ENCODE results near the gene ISG20L2. TPM values are rescaled to one million over a fixed set of nuclear protein-coding genes. Genes with fewer than 3 reads are reported as not detected.
A peak's percentile ranks its signal among the peaks of the same experiment; 100 is the strongest.

The ISG20L2 gene
- polyA plus RNA-seq, 1 of the 3 experiments (the other 2 are of a cell fraction) = 31.6 TPM

GRCh38 chr1:156692441-156692924 is 36.1 kb downstream of the ISG20L2 start:
- H3K4me2 ChIP-seq = peak overlapping the region; percentile 41; the same call in 1 of the 2 replicates
- peak; percentile 88 for TF ChIP-seq GATA2 (CRISPR knock-in tag; IDR thresholded peaks at IDR 0.05)
- TF ChIP-seq FOSL2 (IDR thresholded peaks at IDR 0.05; ENCODE audit: borderline replicate concordance, low read depth) = no peak
- TF ChIP-seq FOXJ3 (CRISPR knock-in tag; IDR thresholded peaks at IDR 0.05) = peak; percentile 35; the same call in 1 of the 2 replicates
- no peak for TF ChIP-seq CTCF (IDR thresholded peaks at IDR 0.05)
- peak in 1 of 2 experiments; percentile 73; a peak in 2 of 4 replicates for TF ChIP-seq EP300 (IDR thresholded peaks at IDR 0.05; ENCODE audit: borderline replicate concordance in 1 of 2, low read depth in 1 of 2, low read length in 1 of 2)
- TF ChIP-seq RXRA (IDR thresholded peaks at IDR 0.05; ENCODE audit: borderline replicate concordance, low read depth) = no peak
- no peak for TF ChIP-seq JUND (IDR thresholded peaks at IDR 0.05)
- TF ChIP-seq RCOR1 (IDR thresholded peaks at IDR 0.05; ENCODE audit: low read length) = peak; percentile 39; the same call in 1 of the 2 replicates
- no peak for TF ChIP-seq ELF1 (IDR thresholded peaks at IDR 0.05)
- TF ChIP-seq CHD2 (IDR thresholded peaks at IDR 0.05; ENCODE audit: low read length, partially characterized antibody) = peak; percentile 35
- TF ChIP-seq TAF1 (IDR thresholded peaks at IDR 0.05; ENCODE audit: borderline replicate concordance, low read depth, low read length) = no peak
- WGBS (ENCODE audit: low lambda C conversion rate) = 35% methylated on average over 10 of the region's 13 CpGs
- H3K9me2 ChIP-seq = no peaks in the 10 kb centered on the region
- H3K4me1 ChIP-seq (ENCODE audit: control insufficient read depth in 1 of 2, insufficient read depth in 2 of 2, low read depth in 1 of 2, low read length in 1 of 2) = peaks cover 14 to 64% of the 10 kb centered on the region in 2 experiments; a peak in 3 of 4 replicates
- H3K9me3 ChIP-seq = no peaks in the 10 kb centered on the region
- H3K4me3 ChIP-seq (ENCODE audit: low read depth in 2 of 2, low read length in 1 of 2) = no peak overlapping the region
- H3K27ac ChIP-seq (ENCODE audit: low read depth in 2 of 2, low read length in 1 of 2) = peak overlapping the region in 1 of 2 experiments; percentile 86; a peak in 2 of 4 replicates
- no peak overlapping the region for H2AFZ ChIP-seq (ENCODE audit: low read depth)
- no peaks in the 10 kb centered on the region for H4K20me1 ChIP-seq (ENCODE audit: insufficient read depth)
- no peaks in the 10 kb centered on the region for H3K79me2 ChIP-seq (ENCODE audit: insufficient read depth)
- CTCF ChIA-PET = interaction anchor here (4.5 to 45.5 kb wide), 6 partner anchors 13 to 235 kb away, joined by 37 to 2702 read pairs (median 148); partner anchors contain the start of genes CRABP2, ISG20L2, METTL25B and NES
- no peak overlapping the region for H3K9ac ChIP-seq
- H3K36me3 ChIP-seq (replicated peaks in 1 of 2; ENCODE audit: control insufficient read depth in 1 of 2, insufficient read depth in 2 of 2, low read length in 1 of 2) = no peaks in the 10 kb centered on the region
- POLR2A ChIA-PET = interaction anchor here (1.0 to 4.3 kb wide), 3 partner anchors 9 to 19 kb away, joined by 3 to 57 read pairs (median 6); partner anchors contain the start of gene CRABP2
- no peaks in the 10 kb centered on the region for H3K27me3 ChIP-seq (ENCODE audit: insufficient read depth)
- H3F3A ChIP-seq (replicated peaks; ENCODE audit: insufficient read depth) = peaks cover 15% of the 10 kb centered on the region
- DNase-seq = peak; percentile 78

GRCh38 chr1:156691665-156692440 is 36.7 kb downstream of the ISG20L2 start:
- Histone ChIP-seq H3K4me2 (peak overlapping the region; percentile 41; the same call in 1 of the 2 replicates), H4K20me1 (ENCODE audit: insufficient read depth) (no peaks in the 10 kb centered on the region), H3K27me3 (ENCODE audit: insufficient read depth) (no peaks in the 10 kb centered on the region), H3K36me3 (replicated peaks in 1 of 2; ENCODE audit: control insufficient read depth in 1 of 2, insufficient read depth in 2 of 2, low read length in 1 of 2) (no peaks in the 10 kb centered on the region), H3K9ac (no peak overlapping the region), H3K79me2 (ENCODE audit: insufficient read depth) (no peaks in the 10 kb centered on the region), H3K9me2 (no peaks in the 10 kb centered on the region), H2AFZ (ENCODE audit: low read depth) (no peak overlapping the region), H3F3A (replicated peaks; ENCODE audit: insufficient read depth) (peaks cover 15% of the 10 kb centered on the region), H3K4me3 (ENCODE audit: low read depth in 2 of 2, low read length in 1 of 2) (no peak overlapping the region), H3K9me3 (no peaks in the 10 kb centered on the region), H3K4me1 (ENCODE audit: control insufficient read depth in 1 of 2, insufficient read depth in 2 of 2, low read depth in 1 of 2, low read length in 1 of 2) (peaks cover 14 to 58% of the 10 kb centered on the region in 2 experiments; a peak in 3 of 4 replicates), H3K27ac (ENCODE audit: low read depth in 2 of 2, low read length in 1 of 2) (peak overlapping the region in 1 of 2 experiments; percentile 86; a peak in 2 of 4 replicates)
- DNase-seq = no peak
- ChIA-PET CTCF (interaction anchor here (1.2 to 45.5 kb wide), 9 partner anchors 13 to 236 kb away, joined by 4 to 2702 read pairs (median 71); partner anchors contain the start of genes CRABP2, INSRR, ISG20L2 and METTL25B), POLR2A (interaction anchor here (1.0 to 4.3 kb wide), 4 partner anchors 10 to 37 kb away, joined by 3 to 57 read pairs (median 16); partner anchors contain the start of genes CRABP2, ISG20L2 and METTL25B)
- TF ChIP-seq SMC3 (IDR thresholded peaks at IDR 0.05; ENCODE audit: low read depth, low read length) (peak; percentile 7; the same call in 1 of the 2 replicates), GATA2 (CRISPR knock-in tag; IDR thresholded peaks at IDR 0.05) (no peak), TEAD4 (IDR thresholded peaks at IDR 0.05; ENCODE audit: borderline replicate concordance, insufficient read depth) (no peak)
- WGBS (ENCODE audit: low lambda C conversion rate) = 75% methylated on average over 16 of the region's 20 CpGs

Measured in SK-N-SH (cell line).